Measurements from ENCODE around the gene NGFR.

NGFR gene

GRCh38 chr17:49525831-49526741 is 31.0 kb downstream of the NGFR start:
- WGBS (ENCODE audit: insufficient coverage) = 89% methylated on average over 18 of the region's 24 CpGs
- Histone ChIP-seq H3K9me3 (ENCODE audit: control extremely low read depth in 1 of 5, control insufficient read depth in 4 of 5, insufficient read depth in 2 of 5, low read depth in 1 of 5, low read length in 4 of 5) (no peaks in the 10 kb centered on the region), H3K27me3 (replicated peaks in 2 of 5; ENCODE audit: control insufficient read depth in 4 of 5, insufficient read depth in 5 of 5, low read length in 4 of 5) (peaks cover 0 to 7% (median 0%) of the 10 kb centered on the region in 5 experiments), H3K4me3 (ENCODE audit: control insufficient read depth in 1 of 7, extremely low read depth in 1 of 7, insufficient read depth in 4 of 7, low read depth in 2 of 7, low read length in 6 of 7) (no peak overlapping the region), H3K4me1 (ENCODE audit: control extremely low read depth in 1 of 4, control insufficient read depth in 4 of 4, insufficient read depth in 4 of 4, low read length in 3 of 4) (peaks cover 0 to 18% (median 7%) of the 10 kb centered on the region in 4 experiments), H3K36me3 (ENCODE audit: control insufficient read depth in 4 of 4, insufficient read depth in 4 of 4, low read length in 3 of 4) (no peaks in the 10 kb centered on the region), H3K27ac (ENCODE audit: insufficient read depth in 1 of 2, low read depth in 1 of 2, low read length in 2 of 2, poor library complexity in 1 of 2, severe bottlenecking in 2 of 2) (no peak overlapping the region)
- no peak for DNase-seq
- POLR2A ChIA-PET = no interaction called here
- CTCF ChIA-PET = interaction anchor here (1.5 kb wide), 1 partner anchor 30 kb away, joined by 5 read pairs; no protein-coding TSS in a partner anchor

GRCh38 chr17:49527927-49528651 is 33.0 kb downstream of the NGFR start:
- 93% methylated on average over 9 of the region's 11 CpGs for WGBS (ENCODE audit: insufficient coverage)
- CTCF ChIA-PET = interaction anchor here (1.5 kb wide), 1 partner anchor 28 kb away, joined by 5 read pairs; no protein-coding TSS in a partner anchor
- H3K4me3 ChIP-seq (ENCODE audit: control insufficient read depth in 1 of 7, extremely low read depth in 1 of 7, insufficient read depth in 4 of 7, low read depth in 2 of 7, low read length in 6 of 7) = no peak overlapping the region
- DNase-seq = no peak
- no peak overlapping the region for H3K27ac ChIP-seq (ENCODE audit: insufficient read depth in 1 of 2, low read depth in 1 of 2, low read length in 2 of 2, poor library complexity in 1 of 2, severe bottlenecking in 2 of 2)
- no peaks in the 10 kb centered on the region for H3K9me3 ChIP-seq (ENCODE audit: control extremely low read depth in 1 of 5, control insufficient read depth in 4 of 5, insufficient read depth in 2 of 5, low read depth in 1 of 5, low read length in 4 of 5)
- H3K27me3 ChIP-seq (replicated peaks in 2 of 5; ENCODE audit: control insufficient read depth in 4 of 5, insufficient read depth in 5 of 5, low read length in 4 of 5) = peaks cover 0 to 9% (median 0%) of the 10 kb centered on the region in 5 experiments
- H3K36me3 ChIP-seq (ENCODE audit: control insufficient read depth in 4 of 4, insufficient read depth in 4 of 4, low read length in 3 of 4) = no peaks in the 10 kb centered on the region
- H3K4me1 ChIP-seq (ENCODE audit: control extremely low read depth in 1 of 4, control insufficient read depth in 4 of 4, insufficient read depth in 4 of 4, low read length in 3 of 4) = peaks cover 0 to 12% (median 4%) of the 10 kb centered on the region in 4 experiments
- POLR2A ChIA-PET = no interaction called here

- Histone ChIP-seq H3K27ac (ENCODE audit: insufficient read depth in 1 of 2, low read depth in 1 of 2, low read length in 2 of 2, poor library complexity in 1 of 2, severe bottlenecking in 2 of 2) (no peak overlapping the region), H3K36me3 (ENCODE audit: control insufficient read depth in 4 of 4, insufficient read depth in 4 of 4, low read length in 3 of 4) (no peaks in the 10 kb centered on the region), H3K4me1 (ENCODE audit: control extremely low read depth in 1 of 4, control insufficient read depth in 4 of 4, insufficient read depth in 4 of 4, low read length in 3 of 4) (peaks cover 0 to 4% (median 1%) of the 10 kb centered on the region in 4 experiments), H3K9me3 (ENCODE audit: control extremely low read depth in 1 of 5, control insufficient read depth in 4 of 5, insufficient read depth in 2 of 5, low read depth in 1 of 5, low read length in 4 of 5) (no peaks in the 10 kb centered on the region), H3K4me3 (ENCODE audit: control insufficient read depth in 1 of 7, extremely low read depth in 1 of 7, insufficient read depth in 4 of 7, low read depth in 2 of 7, low read length in 6 of 7) (no peak overlapping the region), H3K27me3 (replicated peaks in 2 of 5; ENCODE audit: control insufficient read depth in 4 of 5, insufficient read depth in 5 of 5, low read length in 4 of 5) (peaks cover 0 to 14% (median 2%) of the 10 kb centered on the region in 5 experiments)
- WGBS (ENCODE audit: insufficient coverage) = 94% methylated on average over 2 of the region's 3 CpGs
- CTCF ChIA-PET = interaction anchor here (1.3 kb wide), 1 partner anchor 121 kb away, joined by 3 read pairs; no protein-coding TSS in a partner anchor
- no peak for DNase-seq
- POLR2A ChIA-PET = no interaction called here
Measured at GRCh38 chr17:49528966-49529365, 33.9 kb downstream of the NGFR start.

GRCh38 chr17:49530118-49530517 is 35.0 kb downstream of the NGFR start:
- Histone ChIP-seq H3K4me1 (ENCODE audit: control extremely low read depth in 1 of 4, control insufficient read depth in 4 of 4, insufficient read depth in 4 of 4, low read length in 3 of 4) (no peaks in the 10 kb centered on the region), H3K9me3 (ENCODE audit: control extremely low read depth in 1 of 5, control insufficient read depth in 4 of 5, insufficient read depth in 2 of 5, low read depth in 1 of 5, low read length in 4 of 5) (no peaks in the 10 kb centered on the region), H3K27me3 (replicated peaks in 2 of 5; ENCODE audit: control insufficient read depth in 4 of 5, insufficient read depth in 5 of 5, low read length in 4 of 5) (peaks cover 0 to 14% (median 2%) of the 10 kb centered on the region in 5 experiments), H3K36me3 (ENCODE audit: control insufficient read depth in 4 of 4, insufficient read depth in 4 of 4, low read length in 3 of 4) (no peaks in the 10 kb centered on the region), H3K27ac (ENCODE audit: insufficient read depth in 1 of 2, low read depth in 1 of 2, low read length in 2 of 2, poor library complexity in 1 of 2, severe bottlenecking in 2 of 2) (no peak overlapping the region), H3K4me3 (ENCODE audit: control insufficient read depth in 1 of 7, extremely low read depth in 1 of 7, insufficient read depth in 4 of 7, low read depth in 2 of 7, low read length in 6 of 7) (no peak overlapping the region)
- WGBS (ENCODE audit: insufficient coverage) = no CpG with 5 or more reads among the region's 1 CpG
- no peak for DNase-seq
- POLR2A ChIA-PET = no interaction called here
- CTCF ChIA-PET = interaction anchor here (1.3 kb wide), 1 partner anchor 122 kb away, joined by 3 read pairs; no protein-coding TSS in a partner anchor

- H3K27ac ChIP-seq (ENCODE audit: insufficient read depth in 1 of 2, low read depth in 1 of 2, low read length in 2 of 2, poor library complexity in 1 of 2, severe bottlenecking in 2 of 2) = no peak overlapping the region
- 100% methylated on average over 1 of the region's 3 CpGs for WGBS (ENCODE audit: insufficient coverage)
- no peak for DNase-seq
- peaks cover 0 to 15% (median 0%) of the 10 kb centered on the region in 5 experiments for H3K9me3 ChIP-seq (ENCODE audit: control extremely low read depth in 1 of 5, control insufficient read depth in 4 of 5, insufficient read depth in 2 of 5, low read depth in 1 of 5, low read length in 4 of 5)
- no peaks in the 10 kb centered on the region for H3K27me3 ChIP-seq (replicated peaks in 2 of 5; ENCODE audit: control insufficient read depth in 4 of 5, insufficient read depth in 5 of 5, low read length in 4 of 5)
- no peak overlapping the region for H3K4me3 ChIP-seq (ENCODE audit: control insufficient read depth in 1 of 7, extremely low read depth in 1 of 7, insufficient read depth in 4 of 7, low read depth in 2 of 7, low read length in 6 of 7)
- CTCF ChIA-PET = interaction anchor here (2.0 kb wide), 1 partner anchor 12 kb away, joined by 9 read pairs; no protein-coding TSS in a partner anchor
- no peaks in the 10 kb centered on the region for H3K4me1 ChIP-seq (ENCODE audit: control extremely low read depth in 1 of 4, control insufficient read depth in 4 of 4, insufficient read depth in 4 of 4, low read length in 3 of 4)
- POLR2A ChIA-PET = no interaction called here
- H3K36me3 ChIP-seq (ENCODE audit: control insufficient read depth in 4 of 4, insufficient read depth in 4 of 4, low read length in 3 of 4) = no peaks in the 10 kb centered on the region
Measured at GRCh38 chr17:49543860-49544259, 48.8 kb downstream of the NGFR start.

GRCh38 chr17:49545007-49545660 is 50.0 kb downstream of the NGFR start:
- DNase-seq = no peak
- Histone ChIP-seq H3K27ac (ENCODE audit: insufficient read depth in 1 of 2, low read depth in 1 of 2, low read length in 2 of 2, poor library complexity in 1 of 2, severe bottlenecking in 2 of 2) (no peak overlapping the region), H3K9me3 (ENCODE audit: control extremely low read depth in 1 of 5, control insufficient read depth in 4 of 5, insufficient read depth in 2 of 5, low read depth in 1 of 5, low read length in 4 of 5) (peaks cover 0 to 15% (median 0%) of the 10 kb centered on the region in 5 experiments), H3K36me3 (ENCODE audit: control insufficient read depth in 4 of 4, insufficient read depth in 4 of 4, low read length in 3 of 4) (no peaks in the 10 kb centered on the region), H3K4me3 (ENCODE audit: control insufficient read depth in 1 of 7, extremely low read depth in 1 of 7, insufficient read depth in 4 of 7, low read depth in 2 of 7, low read length in 6 of 7) (no peak overlapping the region), H3K27me3 (replicated peaks in 2 of 5; ENCODE audit: control insufficient read depth in 4 of 5, insufficient read depth in 5 of 5, low read length in 4 of 5) (no peaks in the 10 kb centered on the region), H3K4me1 (ENCODE audit: control extremely low read depth in 1 of 4, control insufficient read depth in 4 of 4, insufficient read depth in 4 of 4, low read length in 3 of 4) (no peaks in the 10 kb centered on the region)
- ChIA-PET CTCF (interaction anchor here (0.9 to 2.0 kb wide), 3 partner anchors 10 to 132 kb away, joined by 3 to 9 read pairs (median 4); no protein-coding TSS in a partner anchor), POLR2A (no interaction called here)
- WGBS (ENCODE audit: insufficient coverage) = 87% methylated on average over 7 of the region's 8 CpGs

Measured in common myeloid progenitor, CD34-positive (primary cell).